Prostate gland (tissue), 2 donors: Measurements from ENCODE around the gene F2R.

Source experiments
- CTCF ChIP-seq, 4 experiments: fragments of 200-600 bp in 2 of 4; fragments of 450-650 bp in 2 of 4; sonication (generic) in 2 of 4; IDR thresholded peaks; 1 replicate in 3 of 4; 2 replicates in 1 of 4; pipeline ENCODE4 v1.5.1; 2016 to 2019; ENCODE audit warnings: antibody characterized with exemption in 4 of 4, mild to moderate bottlenecking in 2 of 4, moderate library complexity in 2 of 4
- POLR2A ChIP-seq: fragments of 450-650 bp; IDR thresholded peaks from one replicate; pipeline ENCODE4 v1.6.1; 2016; ENCODE audit warnings: antibody characterized with exemption, mild to moderate bottlenecking
- POLR2AphosphoS5 ChIP-seq: sonication (generic); formaldehyde crosslinking; IDR thresholded peaks from one replicate; pipeline ENCODE4 v1.6.1; 2017; ENCODE audit warnings: antibody characterized with exemption

DNA sequence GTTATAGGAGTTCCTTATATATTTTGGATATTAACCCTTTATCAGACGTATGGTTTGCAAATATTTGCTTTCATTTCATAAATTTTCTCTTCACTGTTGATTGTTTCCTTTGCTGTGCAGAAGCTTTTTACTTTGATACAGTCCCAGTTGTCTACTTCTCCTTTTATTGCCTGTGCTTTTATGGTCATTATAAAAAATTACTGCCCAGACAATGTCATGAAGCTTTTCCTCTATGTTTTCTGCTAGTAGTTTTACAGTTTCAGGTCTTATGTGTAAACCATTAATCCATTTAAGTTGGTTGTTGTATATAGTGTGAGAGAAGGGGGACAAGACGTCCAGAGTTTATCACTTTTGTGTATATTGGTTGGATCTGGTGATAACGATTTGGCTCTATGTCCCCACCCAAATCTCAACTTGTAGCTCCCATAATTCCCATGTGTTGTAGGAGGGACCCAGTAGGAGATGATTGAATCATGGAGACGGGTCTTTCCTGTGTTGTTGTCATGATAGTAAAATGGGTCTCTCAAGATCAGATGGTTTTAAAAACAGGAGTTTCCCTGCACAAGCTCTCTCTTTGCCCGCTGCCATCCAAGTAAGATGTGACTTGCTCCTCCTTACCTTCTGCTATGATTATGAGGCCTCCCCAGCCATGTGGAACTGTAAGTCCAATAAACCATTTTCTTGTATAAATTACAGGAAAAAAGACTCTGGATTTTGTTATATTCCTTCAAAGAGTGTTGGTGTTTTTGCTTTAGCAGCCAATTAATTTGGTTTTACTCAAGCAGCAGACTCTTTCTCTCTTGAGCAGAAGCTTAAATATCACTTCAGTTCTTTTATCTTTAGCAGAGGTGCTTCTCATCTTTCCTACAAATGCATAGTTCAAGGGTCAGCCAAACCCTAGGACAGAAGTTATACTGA is 13.7 kb downstream of the F2R start:
- no peak for TF ChIP-seq CTCF (IDR thresholded peaks at IDR 0.05)
- no peak for TF ChIP-seq POLR2AphosphoS5
- TF ChIP-seq POLR2A: no peak
